DMS114 treated with DMSO at 0.1 percent for 48 hours (cell line): ENCODE data around the gene SLBP.
A peak's percentile ranks its signal among the peaks of the same experiment; 100 is the strongest.

ENCODE experiments used
- DNase-seq: peaks from one replicate; lab custom pipeline; 2025; ENCODE audit not compliant: unreplicated experiment; lab: John Stamatoyannopoulos, UW

SLBP gene

DNA sequence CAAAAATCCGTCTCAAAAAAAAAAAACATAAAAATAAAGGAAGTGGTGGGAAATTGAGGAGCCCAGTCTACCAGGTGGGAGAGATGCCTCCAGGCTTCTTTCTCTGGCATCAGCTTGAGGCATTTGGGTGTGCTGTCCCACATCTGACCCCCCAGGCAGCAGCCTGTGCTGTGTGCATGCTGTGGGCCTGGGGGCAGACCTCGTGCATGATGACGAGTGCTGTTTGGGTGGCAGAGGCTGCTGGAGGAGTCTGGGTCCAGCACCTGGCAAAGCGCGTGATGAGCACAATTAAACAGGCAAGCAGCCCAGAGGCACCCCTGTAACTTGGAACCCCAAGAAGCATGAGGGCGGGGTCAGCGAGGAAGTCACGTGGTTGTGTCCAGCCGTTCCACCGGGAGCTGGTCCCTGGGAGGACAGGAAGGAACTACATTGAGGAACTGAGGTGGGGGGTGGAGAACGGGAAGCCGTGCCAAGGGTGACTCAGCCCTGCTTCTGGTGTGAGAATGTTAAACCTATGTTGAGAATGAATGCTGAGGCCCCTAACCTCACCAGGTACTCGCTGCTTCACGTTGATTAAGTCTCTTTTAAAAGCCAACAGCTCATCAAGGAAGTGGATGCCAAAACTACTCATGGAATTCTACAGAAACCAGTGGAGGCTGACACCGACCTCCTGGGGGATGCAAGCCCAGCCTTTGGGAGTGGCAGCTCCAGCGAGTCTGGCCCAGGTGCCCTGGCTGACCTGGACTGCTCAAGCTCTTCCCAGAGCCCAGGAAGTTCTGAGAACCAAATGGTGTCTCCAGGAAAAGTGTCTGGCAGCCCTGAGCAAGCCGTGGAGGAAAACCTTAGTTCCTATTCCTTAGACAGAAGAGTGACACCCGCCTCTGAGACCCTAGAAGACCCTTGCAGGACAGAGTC lies 15.3 kb upstream of the SLBP start:
- DNase-seq: no peak

DNA sequence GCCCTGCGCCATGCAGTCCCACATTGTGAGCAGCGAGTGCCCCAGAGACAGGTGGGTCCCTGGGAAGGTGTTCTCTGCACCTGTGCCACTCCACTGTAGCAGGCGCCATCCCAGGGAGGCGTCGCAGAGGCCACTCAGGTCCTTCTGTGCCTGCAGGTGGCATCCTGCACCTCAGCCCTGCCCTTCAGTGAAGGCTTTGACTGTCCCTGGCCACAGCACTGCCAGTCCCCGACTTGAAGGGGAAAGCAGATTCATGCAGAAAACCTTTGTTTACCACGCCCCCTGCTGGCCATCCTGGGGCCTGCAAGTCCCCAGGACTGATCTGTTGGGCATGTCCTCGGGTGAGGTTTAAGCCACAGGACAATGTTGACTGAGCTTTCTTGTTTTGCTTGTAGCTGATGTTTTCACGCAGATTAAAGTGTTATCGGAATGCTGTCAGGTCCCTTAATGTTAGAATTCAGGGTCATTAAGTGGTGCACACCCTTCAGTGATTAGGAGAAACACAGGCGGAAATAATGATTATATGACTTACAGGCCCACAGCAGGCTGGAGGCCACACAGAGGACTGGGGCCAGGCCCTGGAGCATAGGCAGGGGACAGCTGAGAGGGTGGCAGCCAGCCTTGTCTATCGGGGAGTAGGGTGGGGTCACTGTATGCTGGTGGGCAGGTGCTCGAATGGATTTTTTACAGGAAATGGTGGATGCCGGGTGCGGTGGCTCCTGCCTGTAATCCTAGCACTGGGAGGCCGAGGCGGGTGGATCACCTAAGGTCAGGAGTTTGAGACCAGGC lies 14.2 kb upstream of the SLBP start:
- peak; percentile 37 for DNase-seq

DNA sequence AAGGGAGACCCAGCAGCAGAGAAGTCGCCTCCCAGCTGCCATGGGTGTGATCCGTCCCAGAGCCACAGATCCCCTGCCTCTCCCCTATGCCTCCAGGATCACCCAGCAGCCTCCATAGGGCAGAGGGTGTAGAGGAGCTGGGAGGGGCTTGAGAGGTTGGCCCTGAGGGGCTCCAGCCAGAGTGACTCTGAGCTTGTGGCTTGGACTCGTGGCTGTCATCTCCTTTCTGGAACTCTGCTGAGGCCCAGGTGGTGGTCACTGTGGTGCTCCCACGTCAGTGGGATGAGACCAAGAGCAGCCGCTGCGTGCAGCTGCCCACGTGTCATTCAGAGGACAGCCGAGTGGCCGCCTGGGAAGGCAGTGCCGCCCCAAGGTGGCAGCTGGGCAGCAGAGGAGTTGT lies 13.4 kb upstream of the SLBP start:
- no peak for DNase-seq

DNA sequence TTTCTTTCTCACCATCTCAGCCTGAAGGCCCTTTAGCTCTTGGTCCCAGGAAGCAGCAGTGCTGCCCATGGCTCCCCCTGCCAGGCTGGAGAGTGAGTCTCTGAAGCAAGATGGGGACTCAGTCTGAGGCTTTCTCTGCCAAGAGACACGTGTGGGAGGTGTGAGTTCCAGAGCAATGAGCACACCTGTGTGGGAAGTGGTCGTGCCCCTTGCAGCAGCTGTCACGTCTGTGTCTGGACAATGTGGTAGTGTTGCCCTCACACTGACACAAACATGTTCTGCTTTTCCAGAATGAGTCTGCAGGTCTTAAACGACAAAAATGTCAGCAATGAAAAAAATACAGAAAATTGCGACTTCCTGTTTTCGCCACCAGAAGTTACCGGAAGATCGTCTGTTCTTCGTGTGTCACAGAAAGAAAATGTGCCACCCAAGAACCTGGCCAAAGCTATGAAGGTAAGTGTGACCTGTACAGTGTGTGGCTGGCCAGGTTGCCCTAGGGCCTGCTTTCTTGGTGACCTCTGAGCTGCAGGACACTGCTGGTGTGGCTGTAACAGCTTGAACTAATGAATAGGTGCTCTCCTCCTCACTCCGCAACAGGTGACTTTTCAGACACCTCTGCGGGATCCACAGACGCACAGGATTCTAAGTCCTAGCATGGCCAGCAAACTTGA lies 11.1 kb upstream of the SLBP start:
- no peak for DNase-seq

DNA sequence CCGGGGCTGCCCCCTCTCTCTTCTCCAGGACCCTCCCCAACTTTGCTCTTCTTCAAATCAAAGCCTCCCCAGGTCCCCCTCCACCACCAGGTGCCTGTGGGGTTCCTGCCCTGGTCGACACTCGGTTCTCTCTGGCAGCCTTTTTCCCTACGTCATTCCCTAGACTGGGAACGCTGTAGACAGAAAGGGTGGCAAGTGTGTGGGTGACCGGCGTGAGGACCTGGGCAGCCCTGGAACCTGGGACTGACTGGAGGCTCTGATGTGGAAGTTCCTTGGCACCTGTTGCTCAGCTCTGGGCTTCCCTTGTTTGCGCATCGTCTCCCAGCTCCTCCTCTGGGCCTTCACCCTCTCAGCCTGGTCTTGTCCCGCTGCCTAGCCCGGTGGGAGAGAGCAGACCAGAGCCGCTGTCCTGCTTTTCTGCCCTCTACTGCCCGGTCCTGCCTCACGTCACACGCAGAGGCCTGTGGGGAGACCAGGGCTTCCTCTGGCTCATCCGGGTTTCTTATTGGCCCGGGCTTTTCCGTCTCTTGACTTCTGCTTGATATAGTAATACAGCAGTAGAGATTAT lies 10.5 kb upstream of the SLBP start:
- DNase-seq: no peak

- DNase-seq: no peak
Observed at GRCh38 chr4:1721666-1722550, 9.8 kb upstream of the SLBP start.

- DNase-seq: peak; percentile 82
Observed at GRCh38 chr4:1721003-1721665, 9.0 kb upstream of the SLBP start, which contains the start of the genes TACC3 and TMEM129. TACC3 (plus strand) TSS chr4:1721521; CDS start chr4:1723422, 1,901 bp downstream. TMEM129 (minus strand) TSS chr4:1721323; CDS start chr4:1720837, 486 bp downstream.

- DNase-seq: no peak
Observed at GRCh38 chr4:1720163-1720983, 8.3 kb upstream of the SLBP start.

DNA sequence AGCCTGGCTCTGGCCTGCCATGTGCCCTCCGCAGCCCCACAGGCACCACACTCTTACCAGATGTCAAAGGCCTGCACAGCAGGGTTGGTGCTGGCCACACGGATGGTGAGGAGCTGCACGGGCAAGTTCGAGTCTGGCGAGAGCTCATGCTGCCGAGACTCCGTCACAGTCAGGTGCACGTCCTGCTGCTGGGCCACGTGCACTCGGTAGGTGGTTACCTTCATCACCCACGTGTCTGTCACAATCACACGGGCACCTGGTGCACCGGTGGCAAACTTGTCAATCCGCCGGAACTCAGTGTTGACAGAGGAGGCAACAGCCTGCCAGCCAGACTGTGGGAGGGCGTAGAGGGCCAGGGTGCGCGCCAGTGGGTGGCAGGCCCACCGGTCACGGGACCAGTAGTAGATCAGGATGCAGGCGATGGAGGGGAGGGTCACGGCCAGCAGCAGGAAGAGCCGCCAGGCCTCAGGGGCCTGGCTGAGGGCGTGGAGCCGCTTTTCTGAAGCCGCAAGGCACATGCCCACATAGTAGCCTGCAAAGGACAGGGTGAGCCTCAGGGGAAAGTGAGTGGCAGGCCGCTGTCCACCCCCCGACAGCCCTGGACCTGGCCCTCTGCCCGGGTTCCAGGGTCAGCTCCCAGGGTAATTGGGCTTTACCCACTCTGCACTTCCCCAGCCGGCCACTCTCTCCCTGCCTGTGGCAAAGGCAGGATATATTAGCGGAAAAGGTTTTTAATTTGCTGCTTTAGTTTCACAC lies 6.2 kb upstream of the SLBP start:
- DNase-seq: no peak

- DNase-seq: no peak
Observed at GRCh38 chr4:1717129-1718094, 5.3 kb upstream of the SLBP start.

DNA sequence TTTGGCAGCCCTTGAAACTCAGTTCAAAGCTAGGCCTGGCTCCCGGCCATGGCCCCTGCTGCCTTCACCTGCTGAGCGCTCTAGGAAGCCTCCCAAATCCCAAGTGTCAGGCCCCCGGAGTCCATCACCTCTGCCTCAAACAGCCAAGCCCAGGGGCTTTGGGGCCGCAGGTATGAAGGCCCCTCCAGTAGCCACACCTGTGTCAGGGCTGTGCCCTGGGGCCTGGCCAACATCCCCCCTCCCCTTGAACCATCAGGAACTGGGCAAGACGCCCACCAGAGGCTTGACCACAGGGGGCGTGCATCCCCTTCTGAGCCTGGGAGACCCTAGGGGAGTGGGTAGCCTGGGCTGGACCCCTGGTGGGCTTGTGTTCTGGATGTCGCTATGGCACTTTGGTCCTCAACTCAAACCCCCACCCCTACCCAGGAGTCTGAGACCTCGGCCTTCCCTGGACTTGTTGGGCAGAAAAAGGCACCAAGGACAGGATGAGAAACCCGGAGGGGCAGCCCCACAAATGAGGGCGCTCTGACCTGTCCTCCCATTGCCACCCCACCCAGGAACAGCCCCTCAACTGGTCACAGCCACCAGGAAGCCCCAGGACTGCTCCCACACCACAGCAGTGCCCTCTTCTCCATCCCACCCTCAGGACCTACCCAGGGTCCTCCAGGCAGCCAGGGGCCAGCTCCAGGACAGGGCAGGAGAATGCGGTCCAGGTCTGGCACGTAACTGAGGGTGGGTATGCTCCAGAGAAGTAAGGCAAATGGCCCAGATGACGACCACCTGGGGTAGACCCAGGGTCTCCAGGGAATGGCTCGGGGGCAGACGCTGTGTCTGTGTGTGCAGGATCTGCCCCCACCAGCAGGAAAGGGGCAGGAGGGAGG lies 4.2 kb upstream of the SLBP start:
- DNase-seq: no peak

- DNase-seq: no peak
Observed at GRCh38 chr4:1715002-1715758, 3.1 kb upstream of the SLBP start.

DNA sequence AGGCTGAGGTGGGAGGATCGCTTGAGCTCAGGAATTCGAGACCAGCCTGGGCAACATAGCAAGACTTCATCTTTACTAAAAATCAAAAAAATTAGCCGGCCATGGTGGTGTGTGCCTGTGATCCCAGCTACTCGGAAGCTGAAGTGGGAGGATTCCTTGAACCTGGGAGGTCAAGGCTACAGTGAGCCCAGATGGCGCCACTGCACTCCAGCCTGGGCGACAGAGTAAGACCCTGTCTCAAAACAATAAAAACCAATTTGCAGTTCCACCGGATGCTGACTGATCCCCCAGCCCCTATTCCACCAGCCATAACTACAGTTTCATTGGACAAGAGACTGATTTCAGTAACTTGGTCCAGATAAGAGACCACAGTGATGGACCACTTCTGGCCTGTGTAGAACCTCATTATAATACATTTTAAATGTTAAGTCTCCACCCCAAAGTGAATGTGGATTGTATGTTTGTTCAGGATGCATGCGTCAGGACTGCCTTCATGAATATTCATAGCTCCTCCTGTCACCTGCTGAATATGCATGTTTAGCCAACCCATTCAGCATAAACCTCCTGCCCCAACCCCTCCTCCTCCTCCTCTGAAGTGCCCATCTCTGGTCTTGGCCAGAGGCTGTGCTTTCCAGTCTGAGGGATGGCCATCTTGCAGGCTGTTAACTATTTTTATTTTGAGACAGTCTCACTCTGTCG lies 2.3 kb upstream of the SLBP start:
- DNase-seq: peak; percentile 23

GRCh38 chr4:1713003-1713851 lies 1.1 kb upstream of the SLBP start:
- DNase-seq: no peak
